ENCODE data around the gene PRDM15.

PRDM15 gene

GRCh38 chr21:41885341-41886024, 6.3 kb upstream of the PRDM15 start:
- DNase-seq (ENCODE audit: low read depth in 1 of 2, low spot score in 1 of 2) = no peak

GRCh38 chr21:41884501-41885030, 5.4 kb upstream of the PRDM15 start:
- no peak for DNase-seq (ENCODE audit: low read depth in 1 of 2, low spot score in 1 of 2)

DNA sequence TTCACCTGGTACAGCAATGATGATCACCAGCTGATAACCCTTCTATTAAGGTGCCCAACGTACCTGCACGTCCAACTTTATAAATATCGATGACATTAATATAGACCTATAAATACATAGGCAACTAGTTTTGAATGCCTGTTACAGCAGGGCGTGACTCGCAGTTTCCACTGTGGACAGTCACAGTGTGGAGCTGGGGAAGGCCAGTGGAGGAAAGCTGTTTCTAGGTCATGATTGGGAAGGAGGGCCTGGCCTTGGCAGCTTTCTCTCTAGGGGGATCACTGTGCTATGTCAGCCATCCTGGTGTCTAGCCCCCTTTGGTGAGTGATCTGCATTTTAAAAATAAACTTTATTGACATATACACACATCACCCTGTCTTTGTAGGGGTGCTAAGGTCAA, 4.4 kb upstream of the PRDM15 start:
- no peak for DNase-seq (ENCODE audit: low read depth in 1 of 2, low spot score in 1 of 2)

DNA sequence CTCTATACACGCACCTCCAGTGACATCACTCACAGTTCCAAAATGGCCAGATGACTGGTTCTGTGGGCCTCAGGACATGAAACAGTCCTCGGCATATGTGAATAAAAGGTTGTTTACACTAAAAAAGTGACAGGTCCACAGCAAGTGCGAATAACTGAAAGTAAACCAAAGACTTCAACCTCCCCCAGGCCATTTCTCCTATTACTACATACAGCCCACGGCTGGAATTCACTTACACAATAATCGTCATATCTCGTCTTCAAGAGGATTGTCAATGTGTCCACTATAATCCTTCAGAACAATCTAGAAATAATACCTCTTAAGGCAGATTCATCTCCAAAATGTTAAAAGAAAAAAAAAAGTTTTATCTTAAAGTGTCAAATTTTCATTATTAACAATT, 1.9 kb upstream of the PRDM15 start:
- DNase-seq (ENCODE audit: low read depth in 1 of 2, low spot score in 1 of 2) = no peak

DNA sequence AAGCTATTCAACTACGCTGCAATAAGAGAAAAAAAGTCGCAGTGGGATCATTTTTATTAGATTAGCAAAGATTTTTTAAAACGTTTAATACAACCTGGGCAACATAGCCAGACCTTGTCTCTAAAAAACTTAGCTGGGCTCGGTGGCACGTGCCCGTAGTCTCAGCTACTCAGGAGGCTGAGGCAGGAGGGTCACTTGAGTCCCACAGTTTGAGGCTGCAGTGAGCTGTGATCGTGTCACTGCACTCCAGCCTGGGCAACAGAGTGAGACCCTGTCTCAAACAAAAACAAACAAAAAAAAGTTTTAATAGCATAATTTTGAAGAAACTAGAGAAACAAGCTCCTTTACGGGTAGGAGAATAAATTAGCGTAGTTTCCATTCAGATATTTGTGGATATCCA, 1.0 kb upstream of the PRDM15 start:
- no peak for DNase-seq (ENCODE audit: low read depth in 1 of 2, low spot score in 1 of 2)

- DNase-seq (ENCODE audit: low read depth in 1 of 2, low spot score in 1 of 2) = peak; percentile 53 to 67
These were observed 334 bp downstream of the PRDM15 start for GRCh38 chr21:41878831-41879189.

DNA sequence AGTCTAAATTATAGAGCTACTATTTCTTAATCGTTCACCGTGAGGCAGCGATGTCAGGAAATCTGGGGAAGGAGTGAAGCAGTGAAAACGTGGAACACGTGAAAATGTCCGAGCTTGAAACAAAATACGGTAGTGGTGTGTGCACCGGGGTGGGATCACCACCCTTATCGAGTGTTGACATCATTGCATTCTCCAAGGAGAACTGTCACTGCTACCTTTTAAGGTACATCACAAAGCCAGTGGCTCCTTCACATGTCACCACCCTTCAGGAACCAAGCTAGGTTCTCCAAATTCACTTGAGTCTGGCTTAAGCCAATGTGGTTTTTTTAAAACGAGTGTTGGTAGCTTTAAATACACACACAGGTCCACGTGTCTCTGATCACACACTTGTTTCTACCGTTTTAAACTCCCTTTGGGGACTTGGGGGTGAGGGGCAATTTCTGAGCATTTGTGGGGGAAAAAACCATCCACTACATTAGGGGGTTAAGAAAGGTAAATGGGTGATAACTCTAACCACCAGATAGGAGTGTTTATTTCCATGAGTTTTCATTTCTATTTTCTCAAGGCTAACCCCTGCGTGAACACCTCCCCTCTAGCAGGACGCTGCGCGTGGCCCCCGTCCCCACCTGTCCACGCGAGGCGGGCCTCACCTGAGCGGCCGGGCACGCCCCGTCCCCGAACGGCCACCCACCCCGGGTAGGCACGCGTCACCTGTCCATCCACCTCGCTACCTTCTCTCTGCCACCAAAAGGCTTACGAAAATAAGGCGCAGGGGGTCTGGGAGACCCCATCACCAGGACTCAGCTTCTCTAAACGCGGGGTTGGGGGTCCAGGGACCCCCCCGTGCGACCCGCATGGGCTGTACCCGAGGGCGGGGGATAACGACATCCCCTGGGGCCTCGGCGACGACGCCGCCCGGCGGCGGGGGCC, 978 bp downstream of the PRDM15 start:
- DNase-seq (ENCODE audit: low read depth in 1 of 2, low spot score in 1 of 2) = peak in 1 of 2 donors; percentile 11

DNA sequence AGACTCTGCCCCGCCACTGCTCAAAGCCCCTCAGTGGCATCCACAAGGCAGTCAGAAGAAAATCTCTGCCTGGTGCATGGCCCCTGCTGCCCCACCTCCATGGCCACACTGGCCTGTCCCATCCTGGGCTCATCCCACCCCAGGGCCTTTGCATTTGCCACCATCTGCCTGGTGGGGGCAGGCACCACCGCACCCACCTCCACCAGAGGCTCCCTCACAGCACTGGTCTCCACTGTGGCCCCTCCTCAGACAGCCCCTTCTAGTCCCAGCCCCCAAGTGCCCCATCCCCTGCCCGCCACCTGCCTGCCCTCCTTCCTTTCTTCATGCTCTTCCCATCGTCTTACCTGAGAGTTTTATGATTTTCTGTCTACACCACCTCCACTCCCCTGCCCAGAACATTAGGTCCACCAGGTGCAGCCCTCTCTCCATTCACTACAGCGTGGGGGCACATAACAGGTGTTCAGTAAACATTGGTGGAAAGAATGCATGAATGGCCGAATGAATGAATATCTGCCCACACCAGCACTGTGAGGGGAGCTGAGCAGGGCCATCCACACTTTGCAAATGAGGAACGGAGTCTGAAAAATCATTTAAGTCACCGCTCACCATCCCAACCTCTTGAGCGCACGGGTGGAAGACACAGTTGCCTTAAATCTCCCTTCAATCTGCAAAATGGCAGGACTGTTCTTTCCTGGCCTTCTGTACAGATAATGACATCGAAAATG, 2.1 kb downstream of the PRDM15 start:
- DNase-seq (ENCODE audit: low read depth in 1 of 2, low spot score in 1 of 2) = no peak

DNA sequence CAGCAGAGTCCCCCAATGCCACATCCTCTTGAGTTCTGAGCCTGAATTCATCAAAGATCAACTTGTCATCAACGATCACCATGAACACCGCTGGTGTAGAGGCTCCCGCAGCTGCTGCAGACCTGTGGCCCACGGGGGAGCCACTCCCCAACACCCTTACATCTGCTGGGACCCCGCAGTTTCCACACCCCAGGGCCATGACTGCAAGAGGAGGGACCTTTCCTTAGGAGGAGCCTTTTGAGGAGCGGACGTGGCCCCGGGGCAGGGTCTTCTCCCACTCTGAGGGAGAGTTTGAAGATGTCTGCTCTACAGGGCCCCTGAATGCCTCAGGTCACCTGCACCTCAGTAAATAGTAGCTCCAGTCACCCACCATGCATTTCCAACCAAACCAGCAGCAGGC, 2.7 kb downstream of the PRDM15 start:
- no peak for DNase-seq (ENCODE audit: low read depth in 1 of 2, low spot score in 1 of 2)

GRCh38 chr21:41875086-41875485, 4.1 kb downstream of the PRDM15 start:
- DNase-seq (ENCODE audit: low read depth in 1 of 2, low spot score in 1 of 2) = no peak

GRCh38 chr21:41874611-41875010, 4.5 kb downstream of the PRDM15 start:
- DNase-seq (ENCODE audit: low read depth in 1 of 2, low spot score in 1 of 2) = no peak

GRCh38 chr21:41873426-41873825, 5.7 kb downstream of the PRDM15 start:
- no peak for DNase-seq (ENCODE audit: low read depth in 1 of 2, low spot score in 1 of 2)

DNA sequence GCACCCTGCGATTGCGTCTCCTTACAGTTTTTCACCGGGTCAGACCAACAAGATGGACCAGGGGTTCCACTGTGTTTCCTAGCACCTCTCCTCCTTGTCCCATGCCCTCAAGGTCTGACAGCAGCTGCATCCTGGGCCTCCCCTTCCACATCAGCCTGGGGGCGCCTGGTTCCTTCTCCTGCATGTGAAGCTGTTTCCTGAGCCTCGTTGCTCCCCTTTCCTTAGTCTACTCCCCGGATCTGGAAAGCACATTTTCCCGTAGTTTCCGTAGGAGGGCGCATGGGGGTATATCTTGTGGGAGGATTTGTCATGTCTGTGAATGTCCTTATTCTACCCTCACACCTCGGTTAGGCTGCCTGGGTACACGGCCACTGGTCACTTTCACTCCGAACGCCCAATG, 6.1 kb downstream of the PRDM15 start:
- no peak for DNase-seq (ENCODE audit: low read depth in 1 of 2, low spot score in 1 of 2)

DNA sequence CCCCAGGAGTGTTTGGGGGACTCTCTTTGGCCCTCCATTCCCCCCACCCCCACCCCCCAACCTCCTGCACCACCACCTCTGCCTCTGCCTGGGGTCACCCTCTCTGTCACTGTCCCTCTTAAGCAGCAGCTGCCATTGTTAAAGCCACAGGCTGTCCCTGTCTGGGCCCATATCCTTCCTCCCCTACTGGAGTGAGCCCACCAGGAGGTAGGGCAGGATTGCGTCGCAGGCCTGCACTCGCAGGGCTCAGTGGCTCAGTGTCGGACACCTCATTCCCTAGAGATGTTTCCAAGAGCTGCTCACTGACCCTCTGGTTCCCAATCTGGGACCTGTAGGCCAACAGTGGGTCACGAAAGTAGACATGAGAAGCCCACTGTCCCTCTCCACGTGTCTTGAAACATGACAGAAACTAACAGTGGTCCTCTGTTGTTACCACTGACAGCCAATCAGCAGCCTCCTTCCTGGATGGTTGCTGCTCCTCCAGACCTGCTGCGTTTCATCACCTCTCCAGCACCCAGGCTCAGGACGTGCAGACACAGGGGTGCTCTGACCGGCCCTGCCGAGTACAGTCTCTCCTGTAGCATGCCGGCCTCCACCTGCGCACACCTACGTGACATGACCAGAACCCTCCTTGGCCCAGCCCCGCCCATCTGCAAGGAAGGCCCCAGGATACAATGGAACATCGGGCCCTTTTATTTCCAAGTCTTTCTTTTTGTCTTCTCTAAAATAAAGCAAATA, 7.7 kb downstream of the PRDM15 start:
- no peak for DNase-seq (ENCODE audit: low read depth in 1 of 2, low spot score in 1 of 2)

DNA sequence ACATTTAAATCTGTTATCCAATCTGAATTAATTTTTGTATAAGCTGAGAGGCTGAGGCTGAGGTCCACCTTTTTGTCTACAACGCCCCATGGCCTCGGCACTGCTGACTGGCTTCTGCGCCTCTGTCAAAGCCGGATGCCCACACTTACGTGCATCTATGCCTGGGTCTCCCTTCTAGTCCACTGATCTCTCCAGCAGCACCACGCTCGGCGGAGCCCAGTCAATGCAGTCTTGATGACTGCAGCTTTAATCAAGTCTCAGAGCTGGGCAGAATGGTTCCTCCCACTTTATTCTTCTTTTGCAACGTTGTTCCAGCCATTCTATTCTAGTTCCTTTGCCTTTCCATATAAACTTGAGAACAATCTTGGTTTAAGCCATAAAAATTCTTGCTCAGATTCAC, 9.4 kb downstream of the PRDM15 start:
- DNase-seq (ENCODE audit: low read depth in 1 of 2, low spot score in 1 of 2) = no peak

GRCh38 chr21:41868062-41868710, 11.0 kb downstream of the PRDM15 start:
- no peak for DNase-seq (ENCODE audit: low read depth in 1 of 2, low spot score in 1 of 2)

- DNase-seq (ENCODE audit: low read depth in 1 of 2, low spot score in 1 of 2) = no peak
These were observed 11.8 kb downstream of the PRDM15 start for GRCh38 chr21:41867313-41867712.

DNA sequence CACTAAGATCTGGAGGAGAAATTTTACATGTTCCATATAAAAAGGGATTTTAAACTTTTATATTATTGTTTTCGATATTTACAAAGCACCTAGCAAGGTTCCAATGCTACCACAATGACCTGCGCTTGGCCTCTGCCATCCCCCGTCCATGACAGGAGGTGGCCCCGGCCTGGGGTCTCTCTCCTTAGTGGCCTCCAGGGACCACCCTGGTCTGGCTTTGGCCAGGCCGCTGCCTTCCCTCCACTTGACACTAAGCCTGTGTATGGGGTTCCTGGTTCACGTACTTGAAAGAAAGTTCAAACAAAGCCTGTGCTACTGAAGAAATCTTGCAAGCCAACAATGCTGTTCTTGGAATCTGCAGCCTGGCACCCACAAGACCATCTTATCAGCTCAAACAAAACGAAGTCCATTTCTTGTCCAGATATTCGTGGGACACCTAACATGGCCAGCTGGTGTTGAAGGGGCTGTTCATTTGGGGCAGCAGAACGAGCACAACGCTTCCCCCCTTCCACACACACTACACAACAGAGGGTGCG, 12.8 kb downstream of the PRDM15 start:
- no peak for DNase-seq (ENCODE audit: low read depth in 1 of 2, low spot score in 1 of 2)

- DNase-seq (ENCODE audit: low read depth in 1 of 2, low spot score in 1 of 2) = no peak
These were observed 14.0 kb downstream of the PRDM15 start for GRCh38 chr21:41865002-41865777.

Data from activated T-helper 1 cell treated with anti-CD3 and anti-CD28 coated beads, Interleukin-2, amount 50 U/mL, for 16 hours (primary cell).